Measurements from ENCODE around the gene BRME1.

DNA sequence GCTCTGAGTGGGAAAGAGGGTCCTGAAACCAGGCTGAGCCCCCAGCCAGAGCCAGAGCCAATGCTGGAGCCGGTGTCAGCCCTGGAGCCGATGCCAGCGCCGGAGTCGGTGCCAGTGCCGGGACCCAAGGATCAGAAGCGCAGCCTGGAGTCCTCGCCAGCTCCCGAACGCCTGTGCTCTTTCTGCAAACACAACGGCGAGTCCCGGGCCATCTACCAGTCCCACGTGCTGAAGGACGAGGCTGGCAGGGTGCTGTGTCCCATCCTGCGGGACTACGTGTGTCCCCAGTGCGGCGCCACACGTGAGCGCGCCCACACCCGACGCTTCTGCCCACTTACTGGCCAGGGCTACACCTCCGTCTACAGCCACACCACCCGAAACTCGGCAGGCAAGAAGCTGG lies 28.6 kb downstream of the BRME1 start:
- TF ChIP-seq CTCF (IDR thresholded peaks at IDR 0.05) (no peak), POLR2AphosphoS5 (IDR thresholded peaks at IDR 0.05) (no peak), POLR2A (IDR thresholded peaks at IDR 0.05) (no peak), EP300 (IDR thresholded peaks at IDR 0.05) (no peak)
